NAMALWA (cell line): ENCODE results near the gene TOMM40L.
"Not testable (repeated sequence)": the region's sequence is repeated elsewhere in the genome, so short reads cannot be mapped to it uniquely, and the experiment has no call there.

ENCODE experiments used
- DNase-seq: peaks from one replicate; pipeline ENCODE4 v3.0.0-alpha.2; 2015; ENCODE audit warnings: low spot score

TOMM40L gene

GRCh38 chr1:161222175-161223019 lies 3.5 kb upstream of the TOMM40L start:
- DNase-seq: no peak

GRCh38 chr1:161223805-161224694 lies 1.8 kb upstream of the TOMM40L start:
- no peak for DNase-seq

GRCh38 chr1:161224695-161225087 lies 1.2 kb upstream of the TOMM40L start:
- not testable (repeated sequence) for DNase-seq

DNA sequence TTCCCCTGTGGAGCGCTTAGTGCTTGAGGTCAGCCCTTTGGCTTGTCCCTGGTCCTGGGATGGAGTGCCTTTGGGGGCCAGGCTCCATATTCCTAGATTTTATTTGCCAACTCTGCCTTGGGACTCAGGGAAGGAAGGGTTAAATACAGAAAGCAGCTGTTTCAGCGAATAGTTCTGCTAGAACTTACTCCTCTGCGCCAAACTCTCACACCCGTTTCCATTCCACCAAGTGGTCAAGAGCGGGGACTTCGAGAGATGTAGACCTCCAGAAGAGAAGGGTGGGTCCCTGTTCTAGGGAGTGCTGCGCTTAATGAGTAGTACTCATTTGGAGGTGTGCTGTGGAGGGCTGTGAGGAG lies 704 bp upstream of the TOMM40L start:
- no peak for DNase-seq

DNA sequence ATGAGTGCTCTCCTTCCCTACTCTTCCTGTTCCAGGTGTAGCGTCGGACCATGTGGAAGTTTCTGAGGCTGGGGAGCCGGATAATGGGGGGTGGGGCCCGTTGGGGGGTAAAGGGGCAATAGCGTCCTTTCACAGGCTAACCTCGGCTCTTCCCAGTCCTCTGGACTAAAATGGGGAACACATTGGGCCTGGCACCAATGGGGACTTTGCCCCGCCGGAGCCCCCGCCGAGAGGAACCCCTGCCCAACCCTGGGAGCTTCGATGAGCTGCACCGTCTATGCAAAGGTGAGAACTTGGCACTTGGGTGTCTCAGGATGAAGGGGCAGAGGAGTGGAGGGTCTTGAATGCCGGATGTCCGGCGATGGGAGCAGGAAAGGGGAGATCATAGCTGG lies 456 bp downstream of the TOMM40L start:
- DNase-seq: peak; percentile 57

DNA sequence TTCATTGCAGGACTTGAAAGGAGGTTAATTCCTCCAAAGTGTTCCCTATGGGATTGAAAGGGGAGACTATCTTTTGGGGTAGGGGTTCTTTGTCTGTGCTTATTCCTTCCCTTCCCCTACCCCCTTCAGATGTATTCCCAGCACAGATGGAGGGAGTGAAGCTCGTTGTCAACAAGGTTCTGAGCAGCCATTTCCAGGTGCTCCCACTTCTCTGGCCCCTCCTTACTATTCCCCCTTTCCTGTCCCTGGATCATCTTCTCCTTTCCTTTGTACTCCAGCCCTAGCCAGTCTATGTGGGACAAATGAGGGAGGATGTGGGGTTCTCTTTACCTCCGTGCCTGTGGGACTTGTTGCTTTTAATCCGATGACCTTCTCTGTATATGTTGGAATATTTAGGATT lies 899 bp downstream of the TOMM40L start:
- DNase-seq: peak; percentile 40

DNA sequence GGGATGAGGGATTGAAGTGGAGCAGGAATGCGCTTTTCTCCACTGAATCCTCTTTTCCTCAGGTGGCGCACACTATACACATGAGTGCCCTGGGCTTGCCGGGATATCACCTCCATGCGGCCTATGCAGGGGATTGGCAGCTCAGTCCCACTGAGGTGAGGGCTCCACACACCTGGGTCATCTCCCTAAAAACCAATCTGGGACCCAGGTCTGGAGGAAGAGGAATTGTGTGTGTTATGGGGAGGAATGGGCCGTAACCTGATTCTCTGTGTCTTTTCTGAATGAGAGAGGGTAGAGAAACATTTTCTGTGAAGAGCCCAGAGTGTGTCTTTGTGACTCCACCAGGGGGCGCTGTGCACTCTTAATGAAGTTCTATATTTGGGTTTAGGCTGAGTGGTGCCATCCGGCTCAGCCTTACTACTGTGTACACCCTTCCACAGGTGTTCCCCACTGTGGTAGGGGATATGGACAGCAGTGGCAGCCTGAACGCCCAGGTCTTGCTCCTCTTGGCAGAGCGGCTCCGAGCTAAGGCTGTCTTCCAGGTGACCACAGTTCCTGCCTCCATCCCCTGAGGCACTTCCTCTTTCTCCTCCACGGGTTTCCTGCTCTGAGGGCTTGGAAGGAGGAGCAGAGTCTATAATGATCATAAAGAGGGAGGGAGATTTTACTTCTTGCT lies 1.5 kb downstream of the TOMM40L start:
- peak; percentile 95 for DNase-seq

- no peak for DNase-seq
Measured at GRCh38 chr1:161228032-161228431, 2.2 kb downstream of the TOMM40L start.

DNA sequence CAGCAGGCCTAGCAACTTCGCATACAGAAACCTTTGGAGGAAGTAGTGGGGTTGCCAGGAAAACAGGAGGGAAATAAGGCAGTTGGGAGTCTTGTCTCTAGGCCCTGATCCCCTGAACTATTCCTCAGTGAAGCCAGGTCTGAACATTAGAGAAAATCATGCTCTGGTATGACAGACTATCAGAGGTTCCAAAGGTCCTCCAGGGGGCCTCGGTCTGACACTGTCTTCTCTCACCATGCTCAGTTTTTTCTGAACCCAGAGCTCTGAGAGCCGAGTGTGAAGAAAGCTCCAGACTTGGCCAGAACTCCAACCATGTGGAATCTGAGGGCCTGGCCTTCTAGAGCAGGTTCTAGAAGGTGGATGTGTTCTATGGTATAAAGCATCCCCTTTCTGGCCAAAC lies 4.0 kb downstream of the TOMM40L start:
- peak; percentile 67 for DNase-seq

DNA sequence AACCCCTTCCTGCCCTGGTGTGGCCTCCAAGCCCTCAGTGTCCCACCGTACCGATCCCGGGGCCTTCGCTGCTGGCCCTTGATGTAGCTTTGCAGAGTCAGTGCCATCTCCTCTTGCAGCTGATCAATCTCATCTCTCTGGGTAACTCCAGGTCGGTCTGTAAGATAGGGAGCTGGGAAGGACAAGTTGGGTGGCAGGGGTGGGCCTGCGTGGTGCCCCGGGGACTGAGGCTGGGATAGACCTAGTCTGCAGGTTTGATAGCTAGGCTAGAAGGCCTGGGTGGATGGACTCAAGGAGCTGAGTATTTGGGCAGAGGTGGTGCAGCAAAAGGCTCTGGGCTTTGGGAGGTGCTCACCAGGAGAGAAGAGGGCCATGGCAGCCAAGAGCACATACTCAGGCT lies 4.9 kb downstream of the TOMM40L start:
- DNase-seq: no peak

GRCh38 chr1:161233102-161233501 lies 7.2 kb downstream of the TOMM40L start:
- DNase-seq: no peak

DNA sequence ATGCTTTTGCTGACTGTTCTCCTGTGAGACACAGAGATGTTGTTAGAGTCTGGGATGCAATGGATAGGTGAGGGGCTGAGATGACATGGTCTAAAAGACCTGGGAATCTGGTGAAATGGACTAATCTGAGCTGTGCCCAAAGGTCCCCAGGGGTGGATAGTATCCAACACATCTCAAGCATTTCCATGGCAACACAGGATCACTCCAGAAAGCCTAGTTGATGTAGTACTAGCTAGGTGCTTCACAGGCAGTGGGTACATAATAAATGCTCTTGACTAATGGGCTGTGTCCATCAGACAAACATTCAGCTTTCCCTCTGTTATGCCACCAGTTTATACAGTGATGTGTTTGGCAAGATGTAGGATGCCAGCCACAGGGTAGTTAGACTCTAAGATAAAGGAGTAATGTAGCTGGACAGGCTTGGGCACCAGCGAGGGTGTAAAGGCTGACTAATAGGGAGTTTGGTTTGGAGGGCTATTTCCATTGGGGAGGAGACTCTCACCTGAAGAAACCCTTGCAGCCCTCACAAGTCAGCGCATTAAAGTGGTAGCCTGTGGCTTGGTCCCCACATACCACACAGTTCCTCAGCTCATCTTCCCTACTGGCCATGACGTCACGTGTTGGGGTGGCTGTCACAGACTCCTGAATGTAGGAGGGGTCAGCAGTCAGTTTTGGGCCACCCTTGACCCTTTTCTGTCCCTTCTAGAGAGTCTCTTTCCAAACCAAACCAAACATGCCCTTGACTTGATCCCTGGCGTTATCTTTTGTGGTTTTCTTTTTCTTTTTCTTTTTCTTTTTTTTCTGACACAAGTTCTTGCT lies 10.3 kb downstream of the TOMM40L start:
- DNase-seq: no peak

GRCh38 chr1:161238039-161238473 lies 12.2 kb downstream of the TOMM40L start, which contains the start of gene NR1I3:
Gene NR1I3 (minus strand): TSS chr1:161238203. CDS start chr1:161236565, 1,638 bp downstream.
- DNase-seq: peak; percentile 1

DNA sequence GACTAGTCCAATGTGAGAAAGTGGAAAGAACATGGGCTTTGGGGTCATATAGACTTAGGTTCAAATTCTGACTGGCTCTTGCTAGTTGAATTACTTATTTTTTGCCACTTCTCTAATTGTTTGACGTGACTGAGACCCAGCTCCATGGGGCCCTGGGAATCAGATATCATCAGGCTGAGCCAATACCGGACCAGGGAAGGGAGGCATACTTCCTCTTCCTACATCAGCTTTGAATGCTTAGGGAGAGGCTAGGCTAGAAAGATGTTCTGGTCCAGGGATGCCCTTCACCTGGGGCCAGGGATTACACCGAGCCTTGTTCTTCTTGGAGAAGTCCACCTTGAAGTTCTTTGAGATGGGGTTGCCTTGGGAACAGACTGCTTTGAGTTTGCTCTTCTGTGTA lies 15.8 kb downstream of the TOMM40L start:
- DNase-seq: no peak

DNA sequence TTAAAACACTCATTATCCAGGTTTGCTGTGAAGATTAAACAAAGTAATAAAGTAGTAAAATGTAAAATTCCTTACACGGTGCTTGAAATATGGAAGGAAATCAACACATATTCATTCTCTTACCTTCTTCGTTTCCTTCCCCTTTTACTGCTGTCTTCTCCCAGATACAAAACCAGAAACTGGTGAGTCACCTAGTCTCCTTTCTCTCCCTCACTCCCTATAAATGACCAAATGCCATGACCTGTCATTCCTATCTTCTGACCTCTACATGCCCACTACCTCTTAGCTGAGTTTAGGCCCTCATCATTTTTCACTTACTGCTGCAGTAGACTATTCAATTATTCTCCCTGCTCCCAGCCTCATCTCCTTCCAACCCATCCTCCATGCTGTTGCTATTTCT lies 16.5 kb downstream of the TOMM40L start:
- no peak for DNase-seq

GRCh38 chr1:161244888-161245287 lies 19.0 kb downstream of the TOMM40L start:
- no peak for DNase-seq

DNA sequence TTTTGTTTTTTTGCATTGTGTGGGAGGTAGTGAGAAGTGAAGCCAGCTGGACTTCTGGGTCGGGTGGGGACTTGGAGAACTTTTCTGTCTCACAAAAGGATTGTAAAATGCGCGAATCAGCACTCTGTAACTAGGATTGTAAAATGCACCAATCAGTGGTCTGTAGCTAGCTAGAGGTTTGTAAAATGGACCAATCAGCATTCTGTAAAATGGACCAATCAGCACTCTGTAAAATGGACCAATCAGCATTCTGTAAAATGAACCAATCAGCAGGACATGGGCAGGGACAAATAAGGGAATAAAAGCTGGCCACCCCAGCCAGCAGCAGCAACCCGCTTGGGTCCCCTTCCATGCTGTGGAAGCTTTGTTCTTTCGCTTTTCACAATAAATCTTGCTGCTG lies 24.2 kb downstream of the TOMM40L start:
- DNase-seq: not testable (repeated sequence)

GRCh38 chr1:161250829-161251228 lies 25.0 kb downstream of the TOMM40L start:
- no peak for DNase-seq

DNA sequence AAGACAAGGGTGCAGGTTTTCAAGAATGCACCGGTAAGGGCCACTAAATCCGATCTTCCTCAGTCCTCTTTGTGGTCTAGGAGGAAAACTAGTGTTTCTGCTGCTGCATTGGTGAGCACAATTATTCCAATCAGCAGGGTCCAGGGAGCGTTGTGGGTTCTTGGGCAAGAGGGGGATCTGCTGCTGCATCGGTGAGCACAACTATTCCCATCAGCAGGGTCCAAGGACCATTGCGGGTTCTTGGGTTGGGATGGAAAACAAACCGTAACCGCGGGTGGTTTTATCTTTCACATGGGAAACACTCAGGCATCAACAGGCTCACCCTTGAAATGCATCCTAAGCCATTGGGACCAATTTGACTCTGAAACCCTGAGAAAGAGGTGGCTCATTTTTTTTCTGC lies 25.7 kb downstream of the TOMM40L start:
- DNase-seq: no peak

GRCh38 chr1:161255302-161255701 lies 29.4 kb downstream of the TOMM40L start:
- not testable (repeated sequence) for DNase-seq

DNA sequence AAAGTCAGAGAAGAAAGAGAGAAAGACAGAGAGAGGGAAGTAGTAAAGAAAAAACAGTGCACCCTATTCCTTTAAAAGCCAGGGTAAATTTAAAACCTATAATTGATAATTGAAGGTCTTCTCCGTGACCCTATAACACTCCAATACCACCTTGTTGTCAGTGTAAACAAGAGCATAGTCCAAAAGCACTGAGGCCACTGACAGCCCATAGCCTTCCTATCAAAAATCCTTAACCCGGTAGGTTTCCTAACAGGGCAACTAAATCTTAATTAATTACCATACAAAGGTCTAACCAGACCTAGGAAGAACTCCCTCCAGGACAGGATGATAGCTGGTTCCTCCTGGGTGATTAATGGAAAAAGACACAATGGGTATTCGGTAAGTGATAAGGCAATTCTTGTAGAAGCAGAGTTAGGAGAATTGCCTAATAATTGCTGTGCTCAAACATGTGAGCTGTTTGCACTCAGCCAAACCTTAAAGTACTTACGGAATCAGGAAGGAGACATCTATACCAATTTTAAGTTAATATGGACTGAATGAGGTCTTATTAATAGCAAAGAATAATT lies 30.2 kb downstream of the TOMM40L start:
- not testable (repeated sequence) for DNase-seq
